IMR-90 (cell line): ENCODE data around the gene USP25. TPM values are rescaled to one million over a fixed set of nuclear protein-coding genes. Genes with fewer than 3 reads are reported as not detected.

Experiments used
- ATAC-seq: fragments of 200-7000 bp; cut with Tn5 transposase; 2 replicates; pipeline ENCODE4 v1.9.1; 2020; ENCODE audit warnings: low read depth, mild to moderate bottlenecking, moderate library complexity
- BruUV-seq: library from RNA; stranded (reverse); fragments of 400-500 nt; replicated peaks from 2 replicates; lab custom pipeline; 2021; lab: Mats Ljungman, UMichigan
- CTCF ChIA-PET: fragments of 300-600 bp; formaldehyde crosslinking; extraction: SDS; loops from one replicate; lab custom pipeline; 2021; ENCODE audit warnings: antibody characterized with exemption; lab: Yijun Ruan, JAX
- POLR2A ChIA-PET: fragments of 300-600 bp; sonication (Branson Sonifier 250); formaldehyde crosslinking; loops from one replicate; lab custom pipeline; 2022; ENCODE audit warnings: antibody characterized with exemption; ENCODE audit not compliant: unreplicated experiment; lab: Charles Lee
- DNase-seq: peaks from one replicate; pipeline ENCODE4 v3.0.0; 2013
- H2AFZ ChIP-seq: replicated peaks from 2 replicates; pipeline ENCODE3; 2013; ENCODE audit warnings: low read length, mild to moderate bottlenecking; ENCODE audit not compliant: poor library complexity
- H2AK5ac ChIP-seq: 2 replicates; pipeline ENCODE4 v1.6.1; 2013; ENCODE audit warnings: low read depth, low read length, inconsistent platforms
- H2AK9ac ChIP-seq: replicated peaks from 2 replicates; pipeline ENCODE3; 2013; ENCODE audit warnings: mild to moderate bottlenecking, low read depth, low read length, moderate library complexity; ENCODE audit not compliant: poor library complexity
- H2BK120ac ChIP-seq: 2 replicates; pipeline ENCODE4 v1.6.1; 2013; ENCODE audit warnings: low read depth, low read length, inconsistent platforms
- H2BK15ac ChIP-seq: 3 replicates; pipeline ENCODE4 v1.6.1; 2013; ENCODE audit warnings: low read depth, low read length, inconsistent platforms
- H2BK20ac ChIP-seq: 2 replicates; pipeline ENCODE4 v1.6.1; 2013; ENCODE audit warnings: low read depth, mild to moderate bottlenecking, inconsistent platforms, low read length, moderate library complexity
- H2BK5ac ChIP-seq: 2 replicates; pipeline ENCODE4 v1.6.1; 2013; ENCODE audit warnings: mild to moderate bottlenecking, low read depth, low read length, inconsistent platforms; ENCODE audit not compliant: poor library complexity, severe bottlenecking
- H3K14ac ChIP-seq: replicated peaks from 2 replicates; pipeline ENCODE4 v1.6.1; 2013; ENCODE audit warnings: low read depth, low read length, inconsistent platforms
- H3K18ac ChIP-seq: 2 replicates; pipeline ENCODE4 v1.6.1; 2013; ENCODE audit warnings: low read depth, low read length, control low read depth
- H3K23ac ChIP-seq: 2 replicates; pipeline ENCODE4 v1.6.1; 2013; ENCODE audit warnings: low read depth, low read length, inconsistent platforms
- H3K27ac ChIP-seq: 2 replicates; pipeline ENCODE4 v1.5.1; 2013; ENCODE audit warnings: mild to moderate bottlenecking, control low read depth, low read length; ENCODE audit not compliant: insufficient read depth
- H3K27me3 ChIP-seq: 2 replicates; pipeline ENCODE4 v1.6.1; 2013; ENCODE audit warnings: low read length; ENCODE audit not compliant: control insufficient read depth, insufficient read depth
- H3K36me3 ChIP-seq: 2 replicates; pipeline ENCODE4 v1.6.1; 2013; ENCODE audit warnings: low read length, mixed read lengths; ENCODE audit not compliant: control insufficient read depth, insufficient read depth
- H3K4ac ChIP-seq: 2 replicates; pipeline ENCODE4 v1.6.1; 2013; ENCODE audit warnings: low read depth, low read length, inconsistent platforms
- H3K4me1 ChIP-seq: 2 replicates; pipeline ENCODE4 v1.6.1; 2013; ENCODE audit warnings: low read length, mixed read lengths; ENCODE audit not compliant: control insufficient read depth, insufficient read depth
- H3K4me2 ChIP-seq: 2 replicates; pipeline ENCODE4 v1.6.1; 2013; ENCODE audit warnings: low read depth, mild to moderate bottlenecking, control low read depth, low read length, moderate library complexity
- H3K4me3 ChIP-seq: 2 replicates; pipeline ENCODE4 v1.5.1; 2013; ENCODE audit warnings: low read depth, mild to moderate bottlenecking, control low read depth, low read length, moderate library complexity; ENCODE audit not compliant: insufficient read depth
- H3K56ac ChIP-seq: 2 replicates; pipeline ENCODE4 v1.6.1; 2013; ENCODE audit warnings: low read length, inconsistent platforms; ENCODE audit not compliant: insufficient read depth; ENCODE audit errors: extremely low read depth
- H3K79me1 ChIP-seq, 2 experiments: 2 replicates each; pipeline ENCODE4 v1.6.1; 2013; ENCODE audit warnings: low read length in 2 of 2, inconsistent platforms in 1 of 2, low read depth in 1 of 2
- H3K9ac ChIP-seq: 2 replicates; pipeline ENCODE4 v1.6.1; 2013; ENCODE audit warnings: low read depth, low read length, control low read depth
- H3K9me1 ChIP-seq: 2 replicates; pipeline ENCODE4 v1.6.1; 2013; ENCODE audit warnings: low read length, inconsistent platforms; ENCODE audit not compliant: insufficient read depth
- H3K9me3 ChIP-seq: 2 replicates; pipeline ENCODE4 v1.6.1; 2013; ENCODE audit warnings: low read length; ENCODE audit not compliant: control insufficient read depth, insufficient read depth
- H4K20me1 ChIP-seq: 2 replicates; pipeline ENCODE4 v1.6.1; 2013; ENCODE audit warnings: low read length, inconsistent platforms; ENCODE audit not compliant: insufficient read depth
- H4K5ac ChIP-seq: 2 replicates; pipeline ENCODE4 v1.6.1; 2013; ENCODE audit warnings: mild to moderate bottlenecking, low read depth, low read length, control low read depth
- H4K8ac ChIP-seq, 2 experiments: 2 replicates each; pipeline ENCODE4 v1.6.1; 2013; ENCODE audit warnings: low read depth in 2 of 2, low read length in 2 of 2, control low read depth in 1 of 2, inconsistent platforms in 1 of 2
- H4K91ac ChIP-seq: 2 replicates; pipeline ENCODE4 v1.6.1; 2013; ENCODE audit warnings: low read depth, low read length, inconsistent platforms; ENCODE audit not compliant: insufficient read depth
- CEBPB ChIP-seq: IDR thresholded peaks from 2 replicates; pipeline ENCODE4 v1.6.1; 2012; ENCODE audit warnings: low read depth, low read length, improper control_type of control experiment
- CHD1 ChIP-seq: IDR thresholded peaks from 2 replicates; pipeline ENCODE4 v1.6.1; 2012; ENCODE audit warnings: low read depth, low read length, improper control_type of control experiment
- RFX5 ChIP-seq: IDR thresholded peaks from 2 replicates; pipeline ENCODE4 v1.8.0; 2012; ENCODE audit warnings: low read depth, mild to moderate bottlenecking, low read length, moderate library complexity
- USF2 ChIP-seq: fragments of 150-350 bp; IDR thresholded peaks from 2 replicates; pipeline ENCODE4 v1.6.1; 2017; ENCODE audit warnings: mild to moderate bottlenecking, antibody characterized with exemption, low read length, low read depth
- WGBS, 2 experiments: methylation state at CpG; one replicate each; pipeline versions ENCODE4 v1.1.5 to v1.1.7; 2013; ENCODE audit warnings: missing lambda C conversion rate in 2 of 2; ENCODE audit not compliant: insufficient read length in 1 of 2; ENCODE audit errors: extremely low coverage in 2 of 2; 5-methylcytosine and 5-hydroxymethylcytosine counted together
- dilution Hi-C: fragments of 300-500 bp; cut with HindIII; formaldehyde crosslinking; loops from one replicate; pipeline ENCODE4 v1.14.3; 2018; ENCODE audit warnings: low sequenced_read_pairs; ENCODE audit not compliant: unreplicated experiment
- in situ Hi-C: fragments of 300-500 bp; cut with MboI; formaldehyde crosslinking; loops from 3 replicates; pipeline ENCODE4 v1.14.3; 2019; ENCODE audit warnings: low sequenced_read_pairs, inconsistent platforms, mixed read lengths
- intact Hi-C: fragments of 100-400 bp; cut with micrococcal nuclease; formaldehyde crosslinking; loops from 2 replicates; pipeline ENCODE4 v1.10.0; 2022
- polyA plus RNA-seq, 3 experiments: library from polyadenylated mRNA; depleted of rRNA; stranded (reverse); fragments of >200 nt; gene quantifications; 2 replicates each; pipeline ENCODE4 v1.2.3, GENCODE V29; 2012; ENCODE audit warnings: low replicate concordance in 1 of 3
- total RNA-seq: library from RNA; depleted of rRNA; stranded (reverse); fragments of >200 nt; gene quantifications from 2 replicates; pipeline ENCODE4 v1.2.3, GENCODE V29; 2012

Gene USP25
- total and polyA plus RNA-seq, 2 of the 4 experiments (the other 2 are of a cell fraction), result 9.3 to 23.3 TPM

DNA sequence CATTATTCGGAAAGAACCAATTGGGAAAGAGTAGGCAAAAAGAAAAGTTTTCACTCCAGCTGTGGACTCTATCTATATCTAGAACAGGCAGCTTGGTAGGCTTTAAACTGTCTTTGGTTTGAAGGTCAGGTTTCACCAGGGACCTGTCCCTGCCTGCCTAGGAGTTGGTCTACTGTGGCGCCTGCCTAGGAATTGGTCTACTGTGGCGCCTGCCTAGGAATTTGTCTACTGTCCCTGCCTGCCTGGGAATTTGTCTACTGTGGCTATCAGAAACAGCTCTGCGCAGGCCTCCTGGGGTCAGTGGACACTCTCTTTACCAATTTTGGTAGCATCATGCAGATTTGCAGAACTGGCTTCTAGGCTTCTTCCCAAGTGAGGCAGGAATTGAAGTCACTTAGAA, 13.8 kb downstream of the USP25 start:
- peaks cover 32 to 50% of the 10 kb centered on the region in 2 experiments; a peak in 3 of 4 replicates for H3K79me1 ChIP-seq
- H3K9me3 ChIP-seq, result no peaks in the 10 kb centered on the region
- no peak overlapping the region for H3K27ac ChIP-seq
- no peak for TF ChIP-seq USF2
- no peak for TF ChIP-seq RFX5
- no peak for TF ChIP-seq CEBPB
- no peak for TF ChIP-seq CHD1
- H3K4me1 ChIP-seq, result peaks cover 2% of the 10 kb centered on the region; the same call in 1 of the 2 replicates
- no peak overlapping the region for H3K4ac ChIP-seq
- H2BK5ac ChIP-seq, result no peak overlapping the region
- no peak overlapping the region for H2AK9ac ChIP-seq
- no peak overlapping the region for H3K18ac ChIP-seq
- intact Hi-C loops (no loop called here), dilution Hi-C loops (no loop called here), in situ Hi-C loops (no loop called here)
- no peak overlapping the region for H3K56ac ChIP-seq
- H4K20me1 ChIP-seq, result peaks cover 34% of the 10 kb centered on the region
- H2AFZ ChIP-seq, result no peak overlapping the region
- DNase-seq (no peak), ATAC-seq (no peak)
- H3K4me3 ChIP-seq, result no peak overlapping the region
- H2BK15ac ChIP-seq, result no peak overlapping the region
- H2AK5ac ChIP-seq, result no peak overlapping the region
- H3K14ac ChIP-seq, result no peak overlapping the region
- H3K36me3 ChIP-seq, result no peaks in the 10 kb centered on the region; the same call in 1 of the 2 replicates
- no peak overlapping the region for H2BK120ac ChIP-seq
- no TSS peak for BruUV-seq
- H3K4me2 ChIP-seq, result no peak overlapping the region
- POLR2A ChIA-PET, result no interaction called here
- H4K5ac ChIP-seq, result no peak overlapping the region
- peaks cover 2% of the 10 kb centered on the region; the same call in 1 of the 2 replicates for H3K9me1 ChIP-seq
- H4K91ac ChIP-seq, result no peak overlapping the region
- H4K8ac ChIP-seq, result no peak overlapping the region
- WGBS, 2 experiments, result 100% methylated on average over 3 of the region's 4 CpGs; no CpG with 5 or more reads in 1 of the 2 experiments
- H3K27me3 ChIP-seq, result no peaks in the 10 kb centered on the region
- no peak overlapping the region for H3K9ac ChIP-seq
- CTCF ChIA-PET, result no interaction called here
- no peak overlapping the region for H3K23ac ChIP-seq
- H2BK20ac ChIP-seq, result no peak overlapping the region
